Neural crest cell (in vitro differentiated cells): ENCODE data around the gene CLEC4D. TPM values are rescaled to one million over a fixed set of nuclear protein-coding genes. Genes with fewer than 3 reads are reported as not detected.

Experiments
- DNase-seq: peaks from one replicate; pipeline ENCODE4 v3.0.0; 2021; ENCODE audit warnings: low read depth, mixed read lengths, low spot score
- H3K27ac Mint-ChIP-seq: one replicate; pipeline ENCODE4 v1.8.0; 2021; ENCODE audit warnings: mild to moderate bottlenecking, mixed read lengths; ENCODE audit not compliant: unreplicated experiment
- H3K27me3 Mint-ChIP-seq: 2 replicates; pipeline ENCODE4 v1.8.0; 2021; ENCODE audit warnings: low read depth, mild to moderate bottlenecking, mixed read lengths
- H3K36me3 Mint-ChIP-seq: 2 replicates; pipeline ENCODE4 v1.8.0; 2021; ENCODE audit warnings: low read depth, mild to moderate bottlenecking, mixed read lengths
- H3K4me1 Mint-ChIP-seq: 2 replicates; pipeline ENCODE4 v1.8.0; 2021; ENCODE audit warnings: mixed read lengths
- H3K4me3 Mint-ChIP-seq: one replicate; pipeline ENCODE4 v1.8.0; 2021; ENCODE audit warnings: mild to moderate bottlenecking, mixed read lengths
- H3K9me3 Mint-ChIP-seq: 2 replicates; pipeline ENCODE4 v1.8.0; 2021; ENCODE audit warnings: mixed read lengths
- CTCF ChIP-seq: fragments of 200-600 bp; sonication (generic); conservative IDR thresholded peaks from 2 replicates; pipeline ENCODE4 v1.5.0; 2021; ENCODE audit warnings: antibody characterized with exemption, mild to moderate bottlenecking
- total RNA-seq: library from RNA; stranded (reverse); gene quantifications from 2 replicates; pipeline ENCODE4 v1.2.1, GENCODE V29; 2021

CLEC4D gene
- total RNA-seq, 1 donor from 2014 or later, result not detected

DNA sequence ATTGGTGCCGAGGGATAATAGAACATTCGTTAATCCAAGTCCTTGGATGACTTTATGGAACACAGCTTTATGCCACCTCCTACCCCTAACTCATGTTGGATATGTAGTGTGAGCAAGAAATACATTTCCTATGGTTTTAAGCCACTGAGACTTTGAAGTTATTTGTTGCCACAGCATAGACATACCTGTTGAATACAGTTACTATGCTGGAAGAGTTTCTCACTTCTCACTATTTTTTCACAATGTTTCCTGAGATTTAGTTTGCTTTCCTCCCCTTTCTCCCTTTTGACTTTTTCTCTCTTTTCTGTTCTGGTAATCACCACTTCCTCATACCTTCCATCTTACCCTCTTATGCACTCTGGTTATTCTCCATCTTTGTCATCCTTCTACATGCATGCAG lies 34.9 kb downstream of the CLEC4D start:
- H3K27ac Mint-ChIP-seq, result no peak overlapping the region
- no peaks in the 10 kb centered on the region for H3K9me3 Mint-ChIP-seq
- H3K36me3 Mint-ChIP-seq, result no peaks in the 10 kb centered on the region
- H3K4me1 Mint-ChIP-seq, result no peaks in the 10 kb centered on the region
- H3K4me3 Mint-ChIP-seq, result no peak overlapping the region
- no peak for TF ChIP-seq CTCF
- DNase-seq, result no peak
- peaks cover 7% of the 10 kb centered on the region for H3K27me3 Mint-ChIP-seq

DNA sequence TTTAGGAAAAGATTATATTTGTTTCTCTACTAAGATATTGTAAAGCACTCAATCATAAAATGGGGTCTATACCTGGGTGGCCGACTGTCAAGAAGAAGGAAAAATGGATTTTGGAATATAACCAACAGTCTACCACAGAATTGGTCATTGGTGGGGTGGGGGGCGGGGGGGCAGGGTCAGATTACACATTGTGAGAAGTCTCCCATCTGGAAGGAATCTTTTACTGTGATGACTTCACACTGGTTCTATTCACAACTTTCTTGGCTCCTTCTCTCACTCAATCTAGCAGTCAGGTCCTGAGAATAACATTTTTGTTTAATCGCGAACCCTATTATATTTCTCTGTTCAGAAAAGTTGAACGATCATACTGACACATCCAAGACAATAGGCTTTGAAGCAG lies 36.1 kb downstream of the CLEC4D start:
- Mint-ChIP-seq H3K36me3 (no peaks in the 10 kb centered on the region), H3K4me3 (no peak overlapping the region), H3K9me3 (no peaks in the 10 kb centered on the region), H3K4me1 (no peaks in the 10 kb centered on the region), H3K27me3 (peaks cover 7% of the 10 kb centered on the region), H3K27ac (no peak overlapping the region)
- DNase-seq, result no peak
- no peak for TF ChIP-seq CTCF

- H3K4me3 Mint-ChIP-seq, result no peak overlapping the region
- no peaks in the 10 kb centered on the region for H3K9me3 Mint-ChIP-seq
- H3K27me3 Mint-ChIP-seq, result peaks cover 2% of the 10 kb centered on the region
These were observed 39.9 kb downstream of the CLEC4D start for GRCh38 chr12:8553088-8553627.

GRCh38 chr12:8554451-8555195 lies 41.3 kb downstream of the CLEC4D start:
- Mint-ChIP-seq H3K4me1 (no peaks in the 10 kb centered on the region), H3K9me3 (no peaks in the 10 kb centered on the region), H3K27me3 (no peaks in the 10 kb centered on the region), H3K4me3 (no peak overlapping the region), H3K27ac (no peak overlapping the region), H3K36me3 (no peaks in the 10 kb centered on the region)
- DNase-seq, result no peak
- TF ChIP-seq CTCF, result no peak

More at GRCh38 chr12:8553088-8553627, 39.9 kb downstream of the CLEC4D start:
- Mint-ChIP-seq H3K36me3 (no peaks in the 10 kb centered on the region), H3K4me1 (no peaks in the 10 kb centered on the region), H3K27ac (no peak overlapping the region)
- peak; percentile 10 for TF ChIP-seq CTCF
- no peak for DNase-seq

DNA sequence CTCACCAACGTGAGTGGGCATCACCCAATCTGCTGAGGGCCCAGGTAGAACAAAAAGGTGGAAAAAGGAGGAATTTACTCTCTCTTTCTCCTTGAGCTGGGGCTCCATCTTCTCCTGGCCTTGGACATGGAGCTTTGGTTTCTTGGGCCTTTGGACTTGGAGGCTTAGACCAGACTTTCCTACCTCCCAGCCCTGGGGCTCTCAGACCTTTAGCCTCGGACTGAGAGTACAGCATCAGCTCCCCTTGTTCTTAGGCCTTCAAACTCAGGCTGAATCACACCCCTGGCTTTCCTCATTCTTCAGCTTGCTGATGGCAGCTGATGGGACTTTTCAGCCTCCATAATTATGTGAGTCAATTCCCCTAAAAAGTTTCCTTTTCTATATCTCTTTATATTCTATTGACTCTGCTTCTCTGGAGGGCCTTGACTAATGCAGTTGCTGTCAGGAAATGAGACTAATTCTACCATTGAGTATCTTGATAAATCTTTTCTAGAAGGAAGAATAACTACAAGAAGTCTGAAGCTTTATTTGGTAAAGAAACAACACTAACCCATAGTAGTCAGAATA lies 43.3 kb downstream of the CLEC4D start:
- H3K27ac Mint-ChIP-seq, result no peak overlapping the region
- H3K4me1 Mint-ChIP-seq, result no peaks in the 10 kb centered on the region
- no peaks in the 10 kb centered on the region for H3K27me3 Mint-ChIP-seq
- DNase-seq, result no peak
- H3K9me3 Mint-ChIP-seq, result peaks cover 5% of the 10 kb centered on the region
- TF ChIP-seq CTCF, result no peak
- no peaks in the 10 kb centered on the region for H3K36me3 Mint-ChIP-seq
- H3K4me3 Mint-ChIP-seq, result no peak overlapping the region
